ENCODE results near the gene SLC13A3. TPM values are rescaled to one million over a fixed set of nuclear protein-coding genes. Genes with fewer than 3 reads are reported as not detected.

SLC13A3 gene
- total RNA-seq, 1 donor from 2014 or later: not detected

GRCh38 chr20:46519471-46520068, 131.7 kb downstream of the SLC13A3 start:
- Mint-ChIP-seq H3K27me3 (ENCODE audit: low read depth) (peaks cover 15% of the 10 kb centered on the region), H3K9me3 (no peaks in the 10 kb centered on the region), H3K27ac (no peak overlapping the region), H3K4me3 (ENCODE audit: low read depth) (no peak overlapping the region), H3K4me1 (ENCODE audit: low read depth) (peaks cover 6% of the 10 kb centered on the region), H3K36me3 (ENCODE audit: low read depth) (no peaks in the 10 kb centered on the region)
- intact Hi-C loops (cut with micrococcal nuclease): loop anchor here (5.0 kb wide), 2 partner anchors 43 to 88 kb away; no protein-coding TSS in a partner anchor
- no peak for DNase-seq (ENCODE audit: low spot score)

GRCh38 chr20:46512943-46513844, 138.1 kb downstream of the SLC13A3 start, which contains the start of gene ZNF334:
Gene ZNF334, minus strand, starts transcription at chr20:46513559. Its CDS starts 1,457 bp downstream, at chr20:46512102.
- Mint-ChIP-seq H3K9me3 (peaks cover 3% of the 10 kb centered on the region), H3K27me3 (ENCODE audit: low read depth) (peaks cover 4% of the 10 kb centered on the region), H3K4me3 (ENCODE audit: low read depth) (peak within 1 kb of the TSS; percentile 80), H3K36me3 (ENCODE audit: low read depth) (peaks cover 14% of the 10 kb centered on the region), H3K27ac (peak within 1 kb of the TSS; percentile 70), H3K4me1 (ENCODE audit: low read depth) (peaks cover 26% of the 10 kb centered on the region)
- intact Hi-C loops (cut with micrococcal nuclease): loop anchor here (2.0 kb wide), 1 partner anchor 32 kb away; no protein-coding TSS in a partner anchor
- peak; percentile 29 for DNase-seq (ENCODE audit: low spot score)

GRCh38 chr20:46509523-46509922, 141.7 kb downstream of the SLC13A3 start:
- peaks cover 14% of the 10 kb centered on the region for H3K36me3 Mint-ChIP-seq (ENCODE audit: low read depth)
- DNase-seq (ENCODE audit: low spot score): no peak
- H3K9me3 Mint-ChIP-seq: peaks cover 19% of the 10 kb centered on the region
- no peak overlapping the region for H3K4me3 Mint-ChIP-seq (ENCODE audit: low read depth)
- intact Hi-C loops (cut with micrococcal nuclease): no loop called here
- peaks cover 24% of the 10 kb centered on the region for H3K4me1 Mint-ChIP-seq (ENCODE audit: low read depth)
- no peak overlapping the region for H3K27ac Mint-ChIP-seq
- no peaks in the 10 kb centered on the region for H3K27me3 Mint-ChIP-seq (ENCODE audit: low read depth)

Other genes starting within 250 kb of the SLC13A3 start
- gene ELMO2, start 244.8 kb downstream of the SLC13A3 start, total RNA-seq: 59.1 and 63.2 TPM in 2 replicates
- 1.2 and 1.4 TPM in 2 replicates for gene ZNF334, start 137.9 kb downstream of the SLC13A3 start, total RNA-seq
- not detected in 2 replicates for gene OCSTAMP, start 100.8 kb downstream of the SLC13A3 start, total RNA-seq
- gene TP53RK, start 38.0 kb upstream of the SLC13A3 start, total RNA-seq: 14.4 and 14.7 TPM in 2 replicates
- gene SLC2A10, start 58.2 kb upstream of the SLC13A3 start, total RNA-seq: not detected in 2 replicates
- not detected in 2 replicates for gene EYA2, start 243.4 kb upstream of the SLC13A3 start, total RNA-seq

Data from activated T-helper 2 cell treated with anti-CD3 and anti-CD28 coated beads, Interferon-gamma antibody, Interleukin-2, Interleukin-4, amounts not matched to agents 10 μg/mL and 5 μg/mL and 100 μg/mL, durations not matched to agents 14 hours and 24 hours and 36 hours (primary cell).